Ishikawa (cell line): ENCODE results near the gene FTHL17.

Source experiments
- CEBPB ChIP-seq: IDR thresholded peaks from 2 replicates; pipeline ENCODE4 v1.6.1; 2012
- CREB1 ChIP-seq: IDR thresholded peaks from 2 replicates; pipeline ENCODE4 v1.6.1; 2012; ENCODE audit warnings: low read depth
- EGR1 ChIP-seq: IDR thresholded peaks from 2 replicates; pipeline ENCODE4 v1.6.1; 2012
- EP300 ChIP-seq: IDR thresholded peaks from 2 replicates; pipeline ENCODE4 v1.6.1; 2012; ENCODE audit warnings: borderline replicate concordance
- FOXM1 ChIP-seq: IDR thresholded peaks from 2 replicates; pipeline ENCODE4 v1.6.1; 2012; ENCODE audit warnings: low read depth, borderline replicate concordance
- NFIC ChIP-seq: IDR thresholded peaks from 2 replicates; pipeline ENCODE4 v1.6.1; 2012
- RAD21 ChIP-seq: IDR thresholded peaks from 2 replicates; pipeline ENCODE4 v1.6.1; 2012; ENCODE audit warnings: low read depth
- TAF1 ChIP-seq: IDR thresholded peaks from 2 replicates; pipeline ENCODE4 v1.6.1; 2012; ENCODE audit warnings: low read depth, mild to moderate bottlenecking
- TCF12 ChIP-seq: IDR thresholded peaks from 2 replicates; pipeline ENCODE4 v1.6.1; 2012; ENCODE audit warnings: low read depth
- USF1 ChIP-seq: IDR thresholded peaks from 2 replicates; pipeline ENCODE4 v1.6.1; 2012
- YY1 ChIP-seq: IDR thresholded peaks from 2 replicates; pipeline ENCODE4 v1.6.1; 2012; ENCODE audit warnings: low read depth
- ZBTB7A ChIP-seq: IDR thresholded peaks from 2 replicates; pipeline ENCODE4 v1.6.1; 2012; ENCODE audit warnings: low read depth
- TF ChIP-seq, protein P1 (sequence below): IDR thresholded peaks from 2 replicates; pipeline ENCODE4 v1.6.1; 2012; ENCODE audit warnings: low read depth, mild to moderate bottlenecking
- TF ChIP-seq, protein P2 (sequence below): IDR thresholded peaks from 2 replicates; pipeline ENCODE4 v1.6.1; 2012

DNA sequence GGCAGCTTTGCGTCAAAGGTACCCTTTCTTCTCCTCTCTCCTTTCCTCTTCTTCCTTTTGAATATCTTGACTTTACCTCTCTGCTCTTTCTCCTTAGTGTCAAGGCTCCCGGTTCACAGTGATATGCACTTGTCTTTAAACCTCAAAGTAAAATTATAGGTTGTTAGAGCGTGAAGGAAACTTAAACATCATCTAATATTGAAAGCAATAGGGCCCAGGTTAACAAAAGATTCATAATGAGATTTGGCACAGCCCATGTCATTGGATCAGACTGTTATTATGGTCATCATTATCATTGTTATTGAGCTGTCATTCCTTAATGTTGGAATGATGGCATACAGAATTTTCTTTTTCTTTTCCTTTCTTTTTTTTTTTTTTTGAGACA is 32.5 kb downstream of the FTHL17 start:
- TF ChIP-seq USF1 (no peak), FOXM1 (no peak), CEBPB (no peak), NFIC (no peak), YY1 (no peak), TAF1 (no peak), EGR1 (no peak), EP300 (no peak), CREB1 (no peak), RAD21 (no peak), TCF12 (no peak), ZBTB7A (no peak)
- TF ChIP-seq, protein P1, sequence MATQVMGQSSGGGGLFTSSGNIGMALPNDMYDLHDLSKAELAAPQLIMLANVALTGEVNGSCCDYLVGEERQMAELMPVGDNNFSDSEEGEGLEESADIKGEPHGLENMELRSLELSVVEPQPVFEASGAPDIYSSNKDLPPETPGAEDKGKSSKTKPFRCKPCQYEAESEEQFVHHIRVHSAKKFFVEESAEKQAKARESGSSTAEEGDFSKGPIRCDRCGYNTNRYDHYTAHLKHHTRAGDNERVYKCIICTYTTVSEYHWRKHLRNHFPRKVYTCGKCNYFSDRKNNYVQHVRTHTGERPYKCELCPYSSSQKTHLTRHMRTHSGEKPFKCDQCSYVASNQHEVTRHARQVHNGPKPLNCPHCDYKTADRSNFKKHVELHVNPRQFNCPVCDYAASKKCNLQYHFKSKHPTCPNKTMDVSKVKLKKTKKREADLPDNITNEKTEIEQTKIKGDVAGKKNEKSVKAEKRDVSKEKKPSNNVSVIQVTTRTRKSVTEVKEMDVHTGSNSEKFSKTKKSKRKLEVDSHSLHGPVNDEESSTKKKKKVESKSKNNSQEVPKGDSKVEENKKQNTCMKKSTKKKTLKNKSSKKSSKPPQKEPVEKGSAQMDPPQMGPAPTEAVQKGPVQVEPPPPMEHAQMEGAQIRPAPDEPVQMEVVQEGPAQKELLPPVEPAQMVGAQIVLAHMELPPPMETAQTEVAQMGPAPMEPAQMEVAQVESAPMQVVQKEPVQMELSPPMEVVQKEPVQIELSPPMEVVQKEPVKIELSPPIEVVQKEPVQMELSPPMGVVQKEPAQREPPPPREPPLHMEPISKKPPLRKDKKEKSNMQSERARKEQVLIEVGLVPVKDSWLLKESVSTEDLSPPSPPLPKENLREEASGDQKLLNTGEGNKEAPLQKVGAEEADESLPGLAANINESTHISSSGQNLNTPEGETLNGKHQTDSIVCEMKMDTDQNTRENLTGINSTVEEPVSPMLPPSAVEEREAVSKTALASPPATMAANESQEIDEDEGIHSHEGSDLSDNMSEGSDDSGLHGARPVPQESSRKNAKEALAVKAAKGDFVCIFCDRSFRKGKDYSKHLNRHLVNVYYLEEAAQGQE, result no peak
- TF ChIP-seq, protein P2, sequence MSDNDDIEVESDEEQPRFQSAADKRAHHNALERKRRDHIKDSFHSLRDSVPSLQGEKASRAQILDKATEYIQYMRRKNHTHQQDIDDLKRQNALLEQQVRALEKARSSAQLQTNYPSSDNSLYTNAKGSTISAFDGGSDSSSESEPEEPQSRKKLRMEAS, result no peak
